Astrocyte of the cerebellum (primary cell): ENCODE data around the gene GARIN3.

Experiments
- DNase-seq: peaks from one replicate; pipeline ENCODE4 v3.0.0-alpha.2; 2011; ENCODE audit warnings: low read depth
- H3K4me3 ChIP-seq: 2 replicates; pipeline ENCODE4 v1.5.1; 2011; ENCODE audit warnings: mild to moderate bottlenecking, low read depth, low read length, moderate library complexity
- CTCF ChIP-seq: IDR thresholded peaks from 2 replicates; pipeline ENCODE4 v1.5.1; 2012; ENCODE audit warnings: low read length, low read depth, moderate library complexity, mild to moderate bottlenecking; ENCODE audit errors: missing control alignments
- in situ Hi-C: cut with HindIII; loops from 2 replicates; pipeline ENCODE4 v1.10.0; 2017; ENCODE audit warnings: low sequenced_read_pairs

Gene GARIN3

GRCh38 chr5:157132281-157132612, 33.8 kb downstream of the GARIN3 start:
- TF ChIP-seq CTCF = no peak
- no peak overlapping the region for H3K4me3 ChIP-seq
- no peak for DNase-seq
- in situ Hi-C loops = no loop called here

GRCh38 chr5:157130925-157131324, 35.1 kb downstream of the GARIN3 start:
- no peak overlapping the region for H3K4me3 ChIP-seq
- DNase-seq = no peak
- in situ Hi-C loops = no loop called here
- TF ChIP-seq CTCF = no peak

- TF ChIP-seq CTCF = no peak
- no peak overlapping the region for H3K4me3 ChIP-seq
- in situ Hi-C loops = no loop called here
- no peak for DNase-seq
Observed at GRCh38 chr5:157121709-157122108, 44.4 kb downstream of the GARIN3 start.

GRCh38 chr5:157120102-157120501, 46.0 kb downstream of the GARIN3 start:
- no peak for TF ChIP-seq CTCF
- H3K4me3 ChIP-seq = no peak overlapping the region
- in situ Hi-C loops = no loop called here
- DNase-seq = no peak

GRCh38 chr5:157116483-157116954, 49.5 kb downstream of the GARIN3 start:
- DNase-seq = no peak
- TF ChIP-seq CTCF = no peak

GRCh38 chr5:157115502-157115901, 50.6 kb downstream of the GARIN3 start:
- in situ Hi-C loops = no loop called here
- H3K4me3 ChIP-seq = no peak overlapping the region
- no peak for DNase-seq
- no peak for TF ChIP-seq CTCF

More at GRCh38 chr5:157116483-157116954, 49.5 kb downstream of the GARIN3 start:
- H3K4me3 ChIP-seq = no peak overlapping the region
- in situ Hi-C loops = no loop called here

GRCh38 chr5:157115012-157115411, 51.1 kb downstream of the GARIN3 start:
- H3K4me3 ChIP-seq = no peak overlapping the region
- no peak for DNase-seq
- in situ Hi-C loops = no loop called here
- TF ChIP-seq CTCF = no peak
